ENCODE data around the gene HPS5. TPM values are rescaled to one million over a fixed set of nuclear protein-coding genes. Genes with fewer than 3 reads are reported as not detected.
A peak's percentile ranks its signal among the peaks of the same experiment; 100 is the strongest.

HPS5 gene
- total RNA-seq, 1 experiment from 2014 or later = 25.9 TPM

DNA sequence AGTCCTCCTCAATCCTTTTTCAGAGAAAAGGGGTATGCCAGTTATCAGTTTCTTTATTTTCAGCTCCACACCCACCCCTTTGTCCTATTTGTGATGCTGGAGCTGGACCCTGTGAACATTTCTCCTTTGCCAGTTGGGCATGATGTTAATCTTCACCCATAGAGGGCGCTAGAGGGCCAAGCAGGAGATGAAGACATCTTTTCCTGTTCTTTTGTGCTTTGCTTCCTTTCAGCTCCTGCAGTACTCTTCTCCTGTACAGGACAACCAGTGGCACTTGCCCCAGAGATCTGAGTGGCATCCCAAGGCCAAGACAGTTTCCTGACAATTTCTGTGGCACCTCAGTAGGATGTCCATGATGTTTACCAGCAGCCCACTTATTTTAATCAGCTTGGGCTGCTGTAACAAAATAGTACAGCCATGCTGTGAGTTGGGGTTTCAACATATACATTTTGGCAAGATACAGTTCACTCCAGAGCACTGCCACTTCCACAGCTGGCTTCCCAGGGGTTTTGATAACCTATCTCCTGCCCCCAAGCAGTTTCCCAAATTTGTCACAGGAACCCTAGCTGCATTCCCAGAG lies 78.1 kb downstream of the HPS5 start:
- DNase-seq (ENCODE audit: extremely low read depth, low read depth) = peak; percentile 46

DNA sequence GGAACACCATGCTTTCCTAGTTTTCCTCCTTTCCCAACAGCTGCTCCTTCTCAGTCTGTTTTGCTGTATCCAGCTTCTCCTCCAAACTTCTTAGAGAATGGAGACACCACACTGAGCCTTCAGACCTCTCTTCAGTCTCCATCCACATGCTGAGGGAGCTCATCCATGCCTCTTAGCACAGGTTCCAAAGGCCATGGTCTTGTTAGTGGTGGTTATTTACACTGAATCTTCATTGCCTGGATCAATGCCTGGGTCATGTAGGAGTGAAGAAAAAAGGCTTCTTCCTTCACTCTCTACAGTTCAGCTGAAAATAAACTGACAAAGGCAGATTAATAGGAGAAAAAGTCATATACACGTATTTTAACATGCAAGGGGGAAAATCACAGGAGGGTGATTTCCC lies 82.3 kb downstream of the HPS5 start:
- DNase-seq (ENCODE audit: extremely low read depth, low read depth) = no peak

DNA sequence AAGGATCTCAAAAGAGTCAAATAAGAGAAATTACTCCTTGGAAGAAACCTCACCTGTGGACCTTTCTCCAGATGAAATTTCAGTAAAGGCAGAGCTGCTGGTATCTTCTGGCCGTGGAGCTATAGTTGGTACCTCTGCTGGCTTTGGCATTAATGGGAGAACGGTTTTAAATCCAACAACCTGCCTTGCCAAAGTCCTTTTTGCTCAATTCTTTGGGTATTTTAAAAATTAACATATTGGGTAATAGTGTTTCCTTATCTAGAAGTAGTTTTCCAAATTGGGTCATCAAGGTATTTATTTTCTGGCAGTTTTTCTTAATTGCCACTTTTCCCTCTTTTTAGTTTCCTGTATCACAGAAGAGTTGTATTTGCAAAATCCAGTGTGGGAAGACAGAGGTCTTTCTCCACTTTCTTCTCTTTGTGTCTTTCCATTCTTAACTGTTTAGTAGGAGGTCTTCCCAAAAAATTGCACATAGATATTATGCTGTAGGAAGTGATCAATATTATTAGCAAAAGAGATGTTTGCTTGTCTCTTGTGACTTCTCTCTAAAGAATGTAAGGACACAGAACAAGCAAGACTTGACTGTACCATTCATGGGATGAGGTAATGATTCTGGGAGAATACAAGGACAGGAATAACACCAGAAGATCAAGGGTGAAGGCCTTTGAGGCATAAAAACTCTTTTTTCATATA lies 85.1 kb downstream of the HPS5 start, which contains the start of gene SAA4:
SAA4 (minus strand) TSS at position 139 of the 693 bp plus-strand sequence. CDS start 876 bp downstream, outside the sequence.
- DNase-seq (ENCODE audit: extremely low read depth, low read depth) = no peak

DNA sequence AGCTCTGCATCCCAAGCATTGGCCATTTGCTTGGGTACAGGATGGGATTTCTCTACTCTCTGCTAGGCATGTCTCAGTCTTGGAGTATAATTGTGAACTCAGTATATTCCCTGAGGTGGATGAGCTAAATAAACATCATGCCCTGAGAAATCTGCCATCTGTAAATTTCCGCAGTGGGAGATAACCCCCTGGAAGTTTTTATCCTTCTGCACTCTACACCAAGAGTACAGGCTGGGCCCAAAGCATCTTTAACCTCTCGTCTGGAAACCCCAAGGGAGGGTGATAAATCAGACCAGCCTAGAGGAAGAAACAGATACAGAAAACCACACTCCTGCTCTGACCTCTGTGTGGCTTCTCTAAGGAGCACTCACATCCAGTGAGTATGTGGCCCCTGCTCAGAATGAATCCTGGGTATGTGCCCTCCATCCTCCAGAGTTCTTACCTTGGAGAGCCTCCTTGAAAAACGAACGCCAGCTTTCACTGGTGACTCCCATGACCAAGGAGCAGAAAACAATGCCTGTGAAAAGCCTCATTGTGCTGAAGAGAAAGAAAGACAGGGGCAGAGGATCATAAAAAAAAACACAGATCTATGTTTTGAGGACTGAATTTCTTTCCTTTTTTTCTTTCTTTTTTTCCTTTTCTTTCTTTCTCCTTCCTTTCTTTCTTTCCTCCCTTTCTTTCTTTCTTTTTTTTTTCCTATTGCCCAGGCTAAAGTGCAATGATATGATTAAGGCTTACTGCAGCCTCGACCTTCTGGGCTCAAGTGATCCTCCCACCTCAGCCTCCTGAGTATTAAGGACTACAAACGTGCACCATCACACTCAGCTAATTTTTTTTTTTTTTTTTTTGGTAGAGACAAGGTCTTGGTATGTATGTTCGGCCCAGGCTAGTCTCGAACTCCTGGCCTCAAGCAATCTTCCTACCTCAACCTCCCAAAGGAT lies 86.3 kb downstream of the HPS5 start:
- no peak for DNase-seq (ENCODE audit: extremely low read depth, low read depth)

DNA sequence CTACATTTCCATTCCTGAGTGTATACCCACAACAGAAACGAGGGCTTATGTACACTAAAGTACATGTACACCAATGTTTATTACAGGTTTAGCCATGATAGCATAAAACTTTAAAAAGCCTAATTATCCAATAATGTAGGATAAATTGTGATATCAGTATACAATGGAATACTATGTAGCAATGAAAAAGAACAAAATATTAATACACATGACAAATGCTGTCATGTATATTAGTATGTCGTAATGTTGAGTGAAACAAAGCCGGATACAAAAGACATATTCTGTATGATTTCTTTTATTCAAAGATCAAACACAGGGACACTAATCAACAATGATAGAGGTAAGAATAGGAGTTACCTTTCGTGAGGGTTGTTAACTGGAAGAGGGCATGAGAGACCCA lies 88.0 kb downstream of the HPS5 start:
- no peak for DNase-seq (ENCODE audit: extremely low read depth, low read depth)

DNA sequence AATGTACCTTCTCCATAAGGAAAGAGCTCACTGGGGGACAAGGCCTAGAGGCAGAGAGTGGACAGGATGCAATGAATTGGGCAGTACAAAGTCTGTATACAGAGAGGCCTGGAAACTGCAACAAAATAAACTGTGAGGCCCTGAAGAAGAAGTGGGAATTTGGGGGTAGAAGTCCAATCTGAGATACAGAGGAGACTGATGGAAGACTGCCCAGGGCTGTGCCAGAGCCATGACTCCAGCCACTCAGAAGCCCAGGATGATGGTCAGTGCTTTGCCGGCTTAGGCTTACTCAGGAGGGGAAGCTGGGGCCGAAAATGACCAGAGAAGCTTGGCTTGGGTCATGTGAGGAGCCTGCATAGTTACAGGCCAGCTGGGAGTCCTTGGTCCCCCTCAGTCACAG lies 91.1 kb downstream of the HPS5 start:
- no peak for DNase-seq (ENCODE audit: extremely low read depth, low read depth)

DNA sequence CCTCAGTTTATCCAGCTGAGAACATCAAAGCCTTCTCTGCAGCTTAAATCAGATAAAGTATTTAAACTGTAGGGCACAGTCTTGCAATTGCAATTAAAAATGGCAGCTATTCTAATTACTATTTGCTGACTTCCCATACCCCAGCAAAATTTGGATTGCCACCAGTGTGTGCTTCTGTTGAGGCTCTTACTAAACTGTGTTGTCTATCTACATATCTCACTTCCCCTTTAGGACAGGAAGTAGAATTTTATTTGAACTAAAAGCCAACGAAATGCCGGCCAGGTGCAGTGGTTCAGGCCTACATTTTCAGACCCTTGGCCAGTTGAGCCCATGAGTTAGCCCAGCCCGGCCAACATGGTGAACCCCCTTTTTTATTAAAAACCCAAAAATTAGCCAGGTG lies 92.4 kb downstream of the HPS5 start:
- no peak for DNase-seq (ENCODE audit: extremely low read depth, low read depth)

Small RNAs within 50 kb of the gene (small RNA-seq; reads per million reads assigned to genes)
- gene RNA5SP333 (0 reads per million in 2 experiments), gene RNA5SP334 (0 reads per million in 2 experiments)

Other genes with a start within 250 kb of the HPS5 start
- 19.5 and 23.4 TPM in 2 replicates for gene SAAL1, start 216.1 kb downstream of the HPS5 start, total RNA-seq (2014; rRNA removed; shearing (Covaris generic))
- 0.23 and 0.57 TPM in 2 replicates for gene MRGPRX3, start 189.6 kb downstream of the HPS5 start, total RNA-seq (2014; rRNA removed; shearing (Covaris generic))
- not detected in 2 replicates for gene MRGPRX4, start 149.3 kb downstream of the HPS5 start, total RNA-seq (2014; rRNA removed; shearing (Covaris generic))
- gene SAA4, start 85.3 kb downstream of the HPS5 start, total RNA-seq (2014; rRNA removed; shearing (Covaris generic)) = not detected in 2 replicates
- not detected in 2 replicates for gene SAA2, start 73.5 kb downstream of the HPS5 start, total RNA-seq (2014; rRNA removed; shearing (Covaris generic))
- not detected in 2 replicates for gene SAA1, start 55.9 kb downstream of the HPS5 start, total RNA-seq (2014; rRNA removed; shearing (Covaris generic))
- gene GTF2H1, start 427 bp upstream of the HPS5 start, total RNA-seq (2014; rRNA removed; shearing (Covaris generic)) = 53.7 and 55.2 TPM in 2 replicates
- gene LDHA, start 72.4 kb upstream of the HPS5 start, total RNA-seq (2014; rRNA removed; shearing (Covaris generic)) = 1,096 and 1,253 TPM in 2 replicates
- 0.62 and 0.75 TPM in 2 replicates for gene LDHC, start 90.2 kb upstream of the HPS5 start, total RNA-seq (2014; rRNA removed; shearing (Covaris generic))
- not detected in 2 replicates for gene LDHAL6A, start 133.7 kb upstream of the HPS5 start, total RNA-seq (2014; rRNA removed; shearing (Covaris generic))
- 93.9 and 104 TPM in 2 replicates for gene TSG101, start 204.8 kb upstream of the HPS5 start, total RNA-seq (2014; rRNA removed; shearing (Covaris generic))

All from NCI-H460 (cell line).